ENCODE measurements around the gene SSBP3. TPM values are rescaled to one million over a fixed set of nuclear protein-coding genes. Genes with fewer than 3 reads are reported as not detected.
"Not testable (repeated sequence)": the region's sequence is repeated elsewhere in the genome, so short reads cannot be mapped to it uniquely, and the experiment has no call there.

The SSBP3 gene
- total RNA-seq, 2 donors from 2014 or later = 7.9 to 23.1 TPM

DNA sequence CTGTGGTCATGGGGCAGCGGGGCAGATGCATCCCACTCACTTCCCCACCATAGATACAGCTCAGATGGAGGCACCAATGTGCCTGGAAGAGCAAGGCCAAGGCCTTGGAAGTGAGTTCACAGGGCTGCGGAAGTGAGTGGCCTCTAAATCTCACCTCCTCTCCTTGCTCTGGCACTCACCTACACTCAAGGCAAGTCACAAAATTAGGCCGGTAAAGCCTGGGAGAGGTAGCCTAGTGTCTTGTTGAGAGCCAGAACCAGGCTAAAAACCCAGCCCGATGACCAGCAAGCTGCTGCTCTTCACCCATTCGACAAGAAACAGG is 57.5 kb downstream of the SSBP3 start:
- no peak for TF ChIP-seq POLR2A (IDR thresholded peaks at IDR 0.05)
- TF ChIP-seq, protein P1, sequence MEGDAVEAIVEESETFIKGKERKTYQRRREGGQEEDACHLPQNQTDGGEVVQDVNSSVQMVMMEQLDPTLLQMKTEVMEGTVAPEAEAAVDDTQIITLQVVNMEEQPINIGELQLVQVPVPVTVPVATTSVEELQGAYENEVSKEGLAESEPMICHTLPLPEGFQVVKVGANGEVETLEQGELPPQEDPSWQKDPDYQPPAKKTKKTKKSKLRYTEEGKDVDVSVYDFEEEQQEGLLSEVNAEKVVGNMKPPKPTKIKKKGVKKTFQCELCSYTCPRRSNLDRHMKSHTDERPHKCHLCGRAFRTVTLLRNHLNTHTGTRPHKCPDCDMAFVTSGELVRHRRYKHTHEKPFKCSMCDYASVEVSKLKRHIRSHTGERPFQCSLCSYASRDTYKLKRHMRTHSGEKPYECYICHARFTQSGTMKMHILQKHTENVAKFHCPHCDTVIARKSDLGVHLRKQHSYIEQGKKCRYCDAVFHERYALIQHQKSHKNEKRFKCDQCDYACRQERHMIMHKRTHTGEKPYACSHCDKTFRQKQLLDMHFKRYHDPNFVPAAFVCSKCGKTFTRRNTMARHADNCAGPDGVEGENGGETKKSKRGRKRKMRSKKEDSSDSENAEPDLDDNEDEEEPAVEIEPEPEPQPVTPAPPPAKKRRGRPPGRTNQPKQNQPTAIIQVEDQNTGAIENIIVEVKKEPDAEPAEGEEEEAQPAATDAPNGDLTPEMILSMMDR (IDR thresholded peaks at IDR 0.05) = no peak
- intact Hi-C loops (cut with DNase I) = no loop called here
- ATAC-seq (no peak), DNase-seq (no peak)
- no peak overlapping the region for H3K4me3 ChIP-seq
- no peaks in the 10 kb centered on the region for H3K27me3 ChIP-seq
- H3K9me3 ChIP-seq = no peaks in the 10 kb centered on the region
- peaks cover 19% of the 10 kb centered on the region for H3K4me1 ChIP-seq
- H3K36me3 ChIP-seq (replicated peaks in 1 of 2; ENCODE audit: insufficient read depth in 1 of 2, low read depth in 2 of 2) = no peaks in the 10 kb centered on the region
- WGBS, 2 donors = 67 to 77% methylated on average over 5 of the region's 5 CpGs
- peak overlapping the region; percentile 76 to 77 (median 76) for H3K27ac ChIP-seq

DNA sequence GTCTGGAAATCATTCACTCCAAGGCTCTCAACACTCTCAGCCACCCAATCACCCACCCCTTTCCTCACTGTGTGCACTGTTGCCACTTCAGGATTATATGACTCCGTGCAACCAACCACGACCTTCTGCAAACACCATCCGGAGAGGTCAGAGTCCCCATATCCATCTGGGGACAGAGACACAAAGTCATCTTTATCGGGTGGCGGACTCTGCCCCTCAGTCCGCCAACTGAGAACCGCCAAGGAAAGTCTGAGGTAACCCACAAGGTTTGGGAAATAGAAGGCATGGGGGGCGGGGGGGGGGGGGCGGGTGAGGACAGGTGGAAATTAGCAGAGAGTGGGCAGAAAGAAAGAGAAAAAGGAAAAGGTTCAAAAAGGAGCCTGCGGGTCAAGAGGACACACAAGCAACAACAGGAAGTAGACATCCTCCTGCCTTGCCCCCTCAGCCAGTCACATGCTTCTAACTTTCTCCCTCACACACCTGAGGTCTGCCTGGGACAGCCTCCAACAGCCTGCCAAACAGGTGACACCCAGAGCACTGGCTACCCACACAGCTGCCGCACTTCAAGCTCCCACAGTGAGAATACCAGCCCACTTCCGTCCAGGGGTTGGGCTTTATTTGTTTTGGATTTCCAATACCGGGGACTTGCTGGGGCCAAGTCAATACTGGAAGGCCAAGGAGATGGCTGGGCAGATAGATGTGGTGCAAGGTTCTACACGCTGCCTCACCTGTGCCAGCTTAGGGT is 58.1 kb downstream of the SSBP3 start:
- peaks cover 19% of the 10 kb centered on the region for H3K4me1 ChIP-seq
- TF ChIP-seq POLR2A (IDR thresholded peaks at IDR 0.05) = no peak
- TF ChIP-seq, protein P1 (IDR thresholded peaks at IDR 0.05) = no peak
- H3K36me3 ChIP-seq (replicated peaks in 1 of 2; ENCODE audit: insufficient read depth in 1 of 2, low read depth in 2 of 2) = no peaks in the 10 kb centered on the region
- intact Hi-C loops (cut with DNase I) = no loop called here
- no peak overlapping the region for H3K4me3 ChIP-seq
- H3K27me3 ChIP-seq = no peaks in the 10 kb centered on the region
- ATAC-seq = peak; percentile 99
- peak overlapping the region; percentile 76 to 77 (median 76) for H3K27ac ChIP-seq
- H3K9me3 ChIP-seq = no peaks in the 10 kb centered on the region
- peak; percentile 86 to 95 (median 94) for DNase-seq
- WGBS, 2 donors = 21 to 27% methylated on average over 13 of the region's 14 CpGs

- peak overlapping the region; percentile 76 to 77 (median 76) for H3K27ac ChIP-seq
- H3K4me3 ChIP-seq = no peak overlapping the region
- H3K4me1 ChIP-seq = peaks cover 21% of the 10 kb centered on the region
- H3K36me3 ChIP-seq (replicated peaks in 1 of 2; ENCODE audit: insufficient read depth in 1 of 2, low read depth in 2 of 2) = no peaks in the 10 kb centered on the region
- intact Hi-C loops (cut with DNase I) = no loop called here
- TF ChIP-seq, protein P1 (IDR thresholded peaks at IDR 0.05) = no peak
- no peak for TF ChIP-seq POLR2A (IDR thresholded peaks at IDR 0.05)
- no peak for ATAC-seq
- 70 to 71% methylated on average over 6 of the region's 6 CpGs for WGBS, 2 donors
- no peaks in the 10 kb centered on the region for H3K27me3 ChIP-seq
- no peaks in the 10 kb centered on the region for H3K9me3 ChIP-seq
- no peak for DNase-seq
Measured at GRCh38 chr1:54347261-54347954, 58.8 kb downstream of the SSBP3 start.

- H3K4me3 ChIP-seq; H3K27me3 ChIP-seq; H3K36me3 ChIP-seq (replicated peaks in 1 of 2; ENCODE audit: insufficient read depth in 1 of 2, low read depth in 2 of 2); ATAC-seq; H3K9me3 ChIP-seq; H3K27ac ChIP-seq; DNase-seq; intact Hi-C loops (cut with DNase I): not testable (repeated sequence)
- WGBS, 2 donors = 96 to 98% methylated on average over 12 to 13 of the region's 13 CpGs
- peaks cover 33% of the 10 kb centered on the region for H3K4me1 ChIP-seq
Measured at GRCh38 chr1:54345548-54345947, 60.6 kb downstream of the SSBP3 start.

DNA sequence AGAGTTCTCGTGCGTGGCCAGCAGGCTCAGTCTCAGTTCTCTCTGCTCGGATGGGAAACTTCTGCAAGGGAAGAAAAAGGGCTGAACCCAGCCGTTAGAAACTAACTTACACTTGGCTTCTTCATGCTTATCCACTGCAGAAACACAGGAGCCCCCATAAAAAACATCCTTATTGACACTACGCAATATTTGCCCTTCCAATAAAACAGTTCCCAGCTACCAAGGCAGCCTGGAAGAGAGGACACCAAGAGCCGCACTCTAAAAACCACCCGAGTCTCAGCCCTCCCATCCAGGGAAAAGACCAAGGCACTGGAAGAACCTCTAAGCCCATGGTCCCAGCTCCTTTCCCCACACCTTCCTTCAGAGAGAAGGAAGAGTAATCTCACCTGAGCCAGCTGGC is 61.1 kb downstream of the SSBP3 start:
- WGBS, 2 donors = 85 to 90% methylated on average over 7 of the region's 7 CpGs
- Histone ChIP-seq H3K27ac (no peak overlapping the region), H3K4me1 (peaks cover 37% of the 10 kb centered on the region)

More for the DNA sequence above, 61.1 kb downstream of the SSBP3 start:
- DNase-seq = no peak
- intact Hi-C loops (cut with DNase I) = no loop called here
- no peak for ATAC-seq
- Histone ChIP-seq H3K4me3 (no peak overlapping the region), H3K36me3 (replicated peaks in 1 of 2; ENCODE audit: insufficient read depth in 1 of 2, low read depth in 2 of 2) (no peaks in the 10 kb centered on the region), H3K27me3 (no peaks in the 10 kb centered on the region), H3K9me3 (no peaks in the 10 kb centered on the region)
- TF ChIP-seq, protein P1 (IDR thresholded peaks at IDR 0.05) = no peak
- TF ChIP-seq POLR2A (IDR thresholded peaks at IDR 0.05) = no peak

All from body of pancreas (tissue), 4 donors.